Dedifferentiated amniotic fluid mesenchymal stem cell (primary cell): ENCODE data around the gene TTBK1.
"Not testable (repeated sequence)": the region's sequence is repeated elsewhere in the genome, so short reads cannot be mapped to it uniquely, and the experiment has no call there.

Source experiments
- DNase-seq: peaks from one replicate; pipeline ENCODE4 v3.0.0-alpha.2; 2016; ENCODE audit errors: extremely low spot score

TTBK1 gene

DNA sequence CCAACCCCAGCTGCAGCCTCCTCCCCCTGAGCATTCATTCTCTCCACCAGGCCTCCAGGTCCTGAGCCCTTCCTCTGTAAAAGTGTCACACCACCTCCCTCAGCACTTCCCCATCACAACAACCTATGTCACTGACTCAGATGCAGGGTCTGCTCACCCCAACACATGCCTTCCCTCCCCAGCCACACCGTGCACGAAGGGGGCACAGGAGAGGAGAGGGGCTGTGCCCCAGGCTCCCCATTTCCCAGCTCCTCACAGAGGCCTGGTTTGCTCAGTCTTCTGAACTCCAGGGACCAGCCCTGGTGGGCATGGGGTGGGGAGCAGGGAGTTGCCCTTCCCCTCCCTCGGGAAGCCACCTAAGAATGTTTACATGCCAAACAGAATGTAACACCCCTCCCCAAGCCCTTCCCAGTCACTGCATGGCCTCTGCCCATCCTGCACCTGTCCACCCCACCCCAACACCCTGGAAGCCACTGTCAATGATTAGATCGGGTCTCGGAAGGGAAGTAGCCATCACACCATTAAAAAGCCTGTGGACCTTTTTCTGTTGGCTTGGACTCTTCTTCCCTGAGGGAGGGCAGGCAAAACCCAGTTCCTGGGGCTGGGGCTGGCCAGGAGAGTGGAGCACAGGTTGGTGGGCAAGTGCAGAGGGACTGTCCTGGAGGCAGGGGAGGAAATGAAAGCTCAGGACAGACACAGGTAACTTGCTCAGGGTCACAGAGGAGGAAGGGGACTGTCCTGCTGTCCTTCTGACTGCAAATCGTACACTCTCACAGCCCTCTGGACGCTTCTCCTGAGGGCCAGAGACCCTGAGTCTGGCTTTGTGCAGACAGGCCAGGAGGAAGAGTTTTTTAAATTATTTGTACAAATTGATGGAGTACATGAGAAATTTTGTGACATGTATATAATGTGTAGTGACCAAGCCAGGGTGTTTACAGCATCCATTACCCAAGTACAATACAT lies 44.7 kb downstream of the TTBK1 start:
- no peak for DNase-seq

DNA sequence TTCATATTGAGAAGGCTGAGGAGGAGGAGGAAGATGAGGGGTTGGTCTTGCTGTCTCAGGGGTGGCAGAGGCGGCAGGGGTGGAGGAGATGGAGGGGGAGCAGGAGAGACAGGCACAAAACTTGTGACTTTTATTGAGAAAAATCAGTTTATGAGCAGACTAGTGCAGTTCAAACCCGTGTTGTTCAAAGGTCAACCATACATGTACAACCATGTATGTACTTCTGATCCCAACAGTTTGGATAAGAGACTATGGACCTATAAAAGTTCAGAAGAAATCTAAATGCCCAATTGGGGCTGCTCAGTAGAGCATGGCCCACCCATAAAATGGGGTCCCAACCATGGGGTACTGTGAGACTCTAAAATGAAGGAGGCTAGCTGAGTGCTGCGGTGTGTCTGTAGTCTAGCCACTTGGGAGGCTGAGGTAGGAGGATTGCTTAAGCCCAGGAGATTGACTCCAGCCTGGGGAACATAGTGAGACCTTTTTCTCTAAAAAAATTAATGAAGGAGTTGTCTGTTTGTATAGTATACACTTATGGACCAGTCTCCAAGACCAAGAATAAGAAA lies 47.1 kb downstream of the TTBK1 start:
- no peak for DNase-seq

GRCh38 chr6:43290905-43291355 lies 47.6 kb downstream of the TTBK1 start:
- DNase-seq = no peak

GRCh38 chr6:43291708-43292107 lies 48.4 kb downstream of the TTBK1 start:
- DNase-seq = no peak

DNA sequence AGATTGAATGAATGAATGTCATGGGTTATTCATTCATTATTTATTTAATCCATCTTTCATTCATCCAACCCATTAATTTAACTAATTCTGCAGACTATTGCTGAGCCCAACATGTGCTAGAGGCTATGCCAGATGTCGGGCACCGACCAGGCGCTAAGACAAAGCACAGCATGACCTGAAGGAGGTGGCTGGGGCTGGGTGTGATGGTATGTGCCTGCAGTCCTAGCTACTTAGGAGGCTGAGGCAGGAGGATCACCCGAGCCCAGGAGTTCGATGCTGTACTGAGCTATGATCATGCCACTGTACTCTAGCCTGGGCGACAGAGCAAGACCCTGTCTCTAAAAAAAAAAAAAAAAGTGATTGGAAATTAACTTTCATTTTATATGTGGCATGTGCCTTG lies 49.1 kb downstream of the TTBK1 start:
- no peak for DNase-seq

GRCh38 chr6:43292763-43293318 lies 49.6 kb downstream of the TTBK1 start:
- no peak for DNase-seq

- DNase-seq = no peak
Observed at GRCh38 chr6:43293698-43294097, 50.4 kb downstream of the TTBK1 start.

DNA sequence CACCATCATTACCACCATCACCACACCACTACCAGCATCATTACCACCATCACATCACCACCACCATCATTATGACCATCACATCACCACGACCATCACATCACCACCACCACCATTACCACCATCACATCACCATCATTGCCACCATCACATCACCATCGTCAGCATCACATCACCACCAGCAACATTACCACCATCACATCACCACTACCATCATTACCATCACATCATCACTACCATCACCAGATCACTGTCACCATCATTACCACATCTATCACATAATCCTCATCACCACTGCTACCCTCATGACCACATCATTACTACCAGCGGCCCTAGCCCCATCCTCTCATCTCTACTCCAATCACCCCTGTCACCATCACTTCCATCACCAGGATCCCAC lies 51.3 kb downstream of the TTBK1 start:
- DNase-seq = no peak

- DNase-seq = no peak
Observed at GRCh38 chr6:43295456-43295855, 52.2 kb downstream of the TTBK1 start.

- no peak for DNase-seq
Observed at GRCh38 chr6:43296780-43297497, 53.7 kb downstream of the TTBK1 start.

DNA sequence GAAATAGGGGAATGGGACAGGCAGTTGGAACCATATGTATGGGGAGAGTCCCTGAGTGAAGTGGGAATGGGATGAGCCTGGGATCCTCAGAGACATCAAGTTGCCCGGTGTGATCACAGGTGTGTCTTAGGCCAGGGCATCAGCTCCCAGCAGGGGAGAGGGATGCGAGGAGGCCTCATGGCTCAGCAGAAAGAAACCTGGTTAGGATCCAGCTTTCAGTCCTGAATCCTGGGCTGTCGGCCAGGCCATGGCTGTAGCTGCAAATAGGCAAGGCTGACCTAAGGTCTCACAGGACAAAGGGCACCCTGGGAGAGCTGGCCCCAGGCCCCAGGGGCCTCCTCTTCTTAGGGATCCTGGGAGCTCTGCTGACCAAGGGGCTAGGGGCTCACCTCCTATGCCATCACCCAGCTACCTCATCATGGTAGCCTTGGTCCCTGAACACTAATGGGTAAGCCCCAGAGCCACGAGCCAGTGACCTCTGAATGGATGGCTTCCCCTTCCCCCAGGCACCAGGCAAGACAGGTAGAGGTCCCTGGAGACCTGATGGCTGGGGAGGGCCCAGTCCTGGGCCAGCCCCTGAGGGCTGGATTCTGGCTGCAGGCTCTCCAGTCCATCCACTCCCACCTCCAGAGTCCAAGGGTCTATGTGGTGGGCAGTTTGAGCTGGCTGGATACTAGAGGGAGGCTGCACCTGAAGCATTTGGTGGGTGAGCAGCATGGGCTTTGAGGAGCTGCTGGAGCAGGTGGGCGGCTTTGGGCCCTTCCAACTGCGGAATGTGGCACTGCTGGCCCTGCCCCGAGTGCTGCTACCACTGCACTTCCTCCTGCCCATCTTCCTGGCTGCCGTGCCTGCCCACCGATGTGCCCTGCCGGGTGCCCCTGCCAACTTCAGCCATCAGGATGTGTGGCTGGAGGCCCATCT lies 54.6 kb downstream of the TTBK1 start, which contains the start of gene SLC22A7:
Gene SLC22A7, plus strand, starts transcription at position 617 of the 921 bp plus-strand sequence. Its CDS starts 99 bp downstream, at position 716.
- no peak for DNase-seq

DNA sequence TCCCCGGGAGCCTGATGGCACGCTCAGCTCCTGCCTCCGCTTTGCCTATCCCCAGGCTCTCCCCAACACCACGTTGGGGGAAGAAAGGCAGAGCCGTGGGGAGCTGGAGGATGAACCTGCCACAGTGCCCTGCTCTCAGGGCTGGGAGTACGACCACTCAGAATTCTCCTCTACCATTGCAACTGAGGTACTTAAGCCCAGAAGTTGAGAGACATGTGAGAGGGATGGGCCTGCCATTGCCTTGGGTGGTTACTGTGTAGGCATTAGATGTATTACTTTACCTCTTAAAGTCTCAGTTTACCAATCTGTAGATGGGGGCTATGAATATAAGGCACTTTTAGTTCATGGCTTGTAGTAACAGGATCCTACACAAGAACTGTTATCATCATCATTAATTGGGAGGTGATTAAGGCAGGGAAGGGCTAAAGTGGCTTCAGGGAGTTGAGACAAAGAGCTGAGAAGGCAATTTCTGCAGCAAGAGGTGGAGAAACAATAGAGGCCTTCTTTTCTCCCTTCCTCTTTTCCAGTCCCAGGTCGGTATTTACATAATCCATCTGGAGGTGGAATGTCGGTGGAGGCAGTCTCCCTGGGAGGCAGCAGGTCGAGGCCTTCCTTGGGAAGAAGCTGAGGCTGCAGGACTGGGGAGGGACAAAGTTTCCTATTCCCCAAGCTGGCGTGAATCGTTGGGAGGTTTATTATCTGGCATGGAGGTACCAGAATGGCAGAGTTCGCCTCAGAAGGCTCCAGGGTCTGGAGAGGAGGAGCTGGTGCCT lies 55.5 kb downstream of the TTBK1 start:
- DNase-seq = no peak

DNA sequence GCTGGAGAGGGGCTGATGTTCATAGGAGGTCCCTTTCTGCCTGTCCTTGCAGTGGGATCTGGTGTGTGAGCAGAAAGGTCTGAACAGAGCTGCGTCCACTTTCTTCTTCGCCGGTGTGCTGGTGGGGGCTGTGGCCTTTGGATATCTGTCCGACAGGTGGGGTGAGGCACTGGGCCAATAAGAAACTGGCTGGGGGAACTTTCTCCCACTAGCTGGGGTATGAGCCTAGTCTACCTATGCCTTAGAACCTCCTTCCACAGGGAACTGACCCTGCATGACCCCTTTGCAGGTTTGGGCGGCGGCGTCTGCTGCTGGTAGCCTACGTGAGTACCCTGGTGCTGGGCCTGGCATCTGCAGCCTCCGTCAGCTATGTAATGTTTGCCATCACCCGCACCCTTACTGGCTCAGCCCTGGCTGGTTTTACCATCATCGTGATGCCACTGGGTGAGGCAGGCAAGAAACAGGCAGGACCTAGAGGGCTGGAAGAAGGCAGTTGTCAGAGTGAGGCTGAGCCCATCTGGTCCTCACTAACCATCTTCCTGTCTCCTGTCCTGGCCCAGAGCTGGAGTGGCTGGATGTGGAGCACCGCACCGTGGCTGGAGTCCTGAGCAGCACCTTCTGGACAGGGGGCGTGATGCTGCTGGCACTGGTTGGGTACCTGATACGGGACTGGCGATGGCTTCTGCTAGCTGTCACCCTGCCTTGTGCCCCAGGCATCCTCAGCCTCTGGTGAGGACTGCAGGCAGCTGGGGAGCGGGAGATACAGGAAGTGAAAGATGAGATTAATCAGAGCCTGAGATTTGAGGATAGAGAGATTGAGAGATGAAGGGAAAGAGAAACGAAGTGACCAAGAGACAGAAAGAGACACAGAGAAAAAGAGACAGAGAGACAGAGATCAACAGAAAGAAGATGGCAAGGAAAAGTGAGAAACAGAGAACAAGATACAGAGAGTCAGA lies 56.3 kb downstream of the TTBK1 start:
- no peak for DNase-seq

DNA sequence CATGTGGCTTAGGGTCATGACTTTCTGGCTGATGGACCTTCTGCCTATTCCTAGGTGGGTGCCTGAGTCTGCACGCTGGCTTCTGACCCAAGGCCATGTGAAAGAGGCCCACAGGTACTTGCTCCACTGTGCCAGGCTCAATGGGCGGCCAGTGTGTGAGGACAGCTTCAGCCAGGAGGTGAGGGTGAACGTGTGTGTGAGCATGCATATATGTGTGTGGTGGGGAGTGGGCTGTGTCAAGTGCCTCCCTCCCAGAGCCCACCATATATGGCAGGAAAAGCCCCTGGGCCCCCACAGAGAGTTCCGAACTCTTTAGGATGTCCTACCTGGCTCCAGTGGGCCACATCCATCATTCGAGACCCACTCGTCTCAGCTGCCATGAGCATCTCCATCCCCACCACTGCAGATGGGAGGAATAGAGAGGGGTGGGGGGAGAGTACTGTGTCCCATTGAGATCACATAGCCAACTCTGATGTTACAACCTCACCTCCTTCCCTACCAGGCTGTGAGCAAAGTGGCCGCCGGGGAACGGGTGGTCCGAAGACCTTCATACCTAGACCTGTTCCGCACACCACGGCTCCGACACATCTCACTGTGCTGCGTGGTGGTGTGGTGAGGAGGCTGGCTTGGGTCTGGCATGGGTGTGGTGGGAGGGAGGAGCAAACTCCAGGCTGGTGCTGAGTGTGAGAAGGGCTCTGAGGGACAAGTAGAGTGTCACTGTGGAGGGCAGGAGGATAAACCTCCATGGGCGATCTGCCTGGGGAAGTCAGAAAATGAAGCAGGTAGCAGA lies 58.0 kb downstream of the TTBK1 start:
- DNase-seq = no peak

DNA sequence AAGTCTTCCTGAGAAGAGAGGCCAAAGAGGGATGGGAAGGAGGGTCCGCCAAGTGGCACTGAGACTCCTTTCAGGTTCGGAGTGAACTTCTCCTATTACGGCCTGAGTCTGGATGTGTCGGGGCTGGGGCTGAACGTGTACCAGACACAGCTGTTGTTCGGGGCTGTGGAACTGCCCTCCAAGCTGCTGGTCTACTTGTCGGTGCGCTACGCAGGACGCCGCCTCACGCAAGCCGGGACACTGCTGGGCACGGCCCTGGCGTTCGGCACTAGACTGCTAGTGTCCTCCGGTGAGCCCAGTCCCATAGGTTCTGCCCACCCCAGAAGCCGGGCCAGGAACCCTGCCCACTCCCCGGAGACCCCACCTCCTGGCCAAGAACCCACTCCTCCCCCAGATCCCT lies 58.8 kb downstream of the TTBK1 start:
- DNase-seq = no peak

DNA sequence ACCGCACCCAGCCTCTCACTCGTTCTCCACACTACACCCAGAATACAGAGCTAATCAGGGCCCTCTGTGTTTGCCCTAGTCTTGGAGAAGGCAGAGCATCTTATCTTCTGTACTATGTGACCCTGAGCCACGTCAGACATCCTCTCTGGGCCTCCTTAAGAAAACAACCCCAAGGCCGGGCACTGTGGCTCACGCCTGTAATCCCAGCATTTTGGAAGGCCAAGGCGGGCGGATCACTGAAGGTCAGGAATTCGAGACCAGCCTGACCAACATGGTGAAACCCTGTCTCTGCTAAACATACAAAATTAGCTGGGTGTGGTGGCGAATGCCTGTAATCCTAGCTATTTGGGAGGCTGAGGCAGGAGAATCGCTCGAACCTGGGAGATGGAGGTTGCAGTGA lies 59.7 kb downstream of the TTBK1 start:
- DNase-seq = not testable (repeated sequence)

DNA sequence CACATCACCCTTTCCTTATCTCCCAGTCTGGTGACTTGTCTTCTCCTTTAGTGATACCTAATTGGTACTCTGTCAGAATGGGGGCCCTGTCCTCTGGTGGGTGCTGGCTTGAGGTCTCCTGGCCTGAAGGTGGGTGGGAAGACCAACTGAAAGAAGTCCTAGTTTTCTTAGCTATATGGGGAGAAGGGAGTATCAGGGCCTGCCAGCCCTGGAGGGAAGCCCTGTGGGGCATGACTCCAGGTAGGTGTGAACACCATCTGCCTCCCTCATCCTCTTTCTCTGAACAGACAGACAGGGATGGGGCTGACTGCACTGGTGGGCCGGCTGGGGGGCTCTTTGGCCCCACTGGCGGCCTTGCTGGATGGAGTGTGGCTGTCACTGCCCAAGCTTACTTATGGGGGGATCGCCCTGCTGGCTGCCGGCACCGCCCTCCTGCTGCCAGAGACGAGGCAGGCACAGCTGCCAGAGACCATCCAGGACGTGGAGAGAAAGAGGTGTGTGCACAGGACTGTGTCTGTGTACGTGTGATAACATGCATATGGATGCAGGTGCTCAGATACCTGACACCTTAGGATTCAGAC lies 60.6 kb downstream of the TTBK1 start:
- no peak for DNase-seq

GRCh38 chr6:43304361-43304760 lies 61.1 kb downstream of the TTBK1 start:
- DNase-seq = no peak
